ENCODE results near the gene EPHA6.

EPHA6 gene

DNA sequence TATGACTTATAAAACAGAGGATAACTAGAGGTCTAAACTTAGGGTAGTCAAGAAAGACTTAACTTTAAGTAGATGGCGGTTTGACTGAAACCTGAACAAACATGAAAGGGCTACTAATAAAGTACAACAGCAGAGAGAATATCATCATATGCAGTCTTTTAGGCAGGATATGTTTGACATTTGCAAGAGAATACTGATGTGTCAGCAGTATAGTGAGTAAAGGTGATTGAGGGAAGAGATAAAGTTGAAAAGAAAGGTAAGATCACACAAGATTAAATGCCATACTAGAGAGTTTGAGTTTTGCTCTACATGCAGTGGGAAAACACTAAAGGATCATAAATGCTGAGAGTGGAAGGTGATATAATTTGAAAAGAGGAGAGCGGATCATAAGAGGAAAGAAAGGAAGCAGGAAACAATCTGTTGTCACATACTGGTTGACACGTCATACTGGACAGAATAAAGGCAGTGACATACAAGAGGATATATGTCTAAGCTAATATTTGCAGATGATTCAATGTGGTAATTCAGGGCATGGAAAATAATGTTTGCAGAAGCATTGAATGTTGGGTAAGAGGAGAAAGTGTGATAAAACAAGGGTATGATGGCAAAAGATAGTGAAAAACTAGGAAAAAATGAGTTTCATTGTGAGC lies 223.0 kb downstream of the EPHA6 start:
- no peak for DNase-seq

DNA sequence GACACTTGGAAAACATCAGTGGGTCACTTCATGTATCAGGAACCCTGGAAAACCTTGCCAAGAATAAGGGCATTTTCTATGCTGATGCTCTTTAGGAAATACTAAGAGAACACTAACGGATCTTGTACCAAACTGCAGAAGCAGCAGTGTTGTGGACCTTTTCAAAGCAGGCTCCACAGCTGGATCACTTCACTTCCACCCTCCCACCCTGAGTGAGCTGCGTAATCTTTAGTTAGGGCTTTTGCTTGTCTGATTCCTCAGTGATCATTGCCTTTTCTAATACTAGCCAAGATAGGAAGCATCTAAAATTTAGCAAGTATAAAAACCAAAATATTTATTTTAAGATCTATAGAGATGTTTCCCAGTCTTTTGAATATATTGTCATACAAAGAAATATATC lies 229.0 kb downstream of the EPHA6 start:
- DNase-seq: no peak

DNA sequence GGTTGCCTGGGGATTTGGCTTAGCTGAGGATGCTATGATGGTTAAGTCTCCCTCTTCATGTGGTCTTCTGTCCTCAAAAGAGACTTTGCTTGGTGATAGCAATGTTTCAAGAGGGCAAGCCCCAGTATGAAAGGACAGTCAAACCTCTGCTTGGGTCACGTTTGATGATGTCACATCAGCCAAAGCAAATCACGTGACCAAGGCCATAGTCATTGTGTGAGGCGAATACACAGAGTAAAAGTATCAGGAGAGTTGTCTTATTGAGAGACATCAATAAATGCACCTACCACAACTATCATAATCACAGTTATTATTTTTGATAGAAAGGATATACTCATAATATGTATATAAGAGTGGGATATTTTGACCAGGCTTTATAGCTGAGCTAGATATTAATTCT lies 243.0 kb downstream of the EPHA6 start:
- no peak for DNase-seq

DNA sequence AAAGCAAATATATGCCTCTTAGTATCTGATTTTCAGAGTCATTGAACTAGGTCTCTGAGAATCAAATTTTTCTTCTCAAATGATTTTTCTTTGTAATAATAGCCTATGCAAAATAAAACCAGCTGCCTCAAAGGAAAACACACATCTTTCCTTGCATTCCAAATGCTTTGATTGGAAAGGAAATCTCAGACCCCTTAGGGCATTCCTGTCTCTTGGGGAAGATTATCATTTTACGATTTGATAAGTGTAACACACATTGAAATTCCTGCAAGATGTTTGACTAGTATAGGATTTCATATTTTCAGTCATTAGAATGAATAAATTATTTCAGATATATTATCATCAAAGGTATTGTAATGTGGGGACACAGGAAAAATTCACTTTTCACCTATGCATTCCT lies 244.8 kb downstream of the EPHA6 start:
- DNase-seq: no peak

DNA sequence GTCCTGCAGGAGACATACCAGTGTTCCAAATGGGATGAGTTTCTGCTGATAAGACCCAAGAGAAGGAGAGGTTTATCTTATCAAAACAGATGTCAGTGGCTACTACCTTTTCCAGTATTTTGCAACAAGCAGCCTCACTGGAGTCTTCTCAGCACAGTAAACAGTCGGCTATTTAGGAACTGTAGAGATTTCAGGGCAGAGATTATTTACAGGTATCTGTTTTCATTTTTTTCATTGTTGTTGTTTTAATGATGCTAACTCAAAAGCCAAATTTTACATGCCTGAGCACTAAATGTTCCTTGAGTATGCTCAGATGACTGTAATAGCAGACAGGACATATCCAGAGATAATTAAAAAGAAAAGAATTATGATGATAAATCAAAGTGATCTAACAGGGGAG lies 252.1 kb downstream of the EPHA6 start:
- DNase-seq: no peak

DNA sequence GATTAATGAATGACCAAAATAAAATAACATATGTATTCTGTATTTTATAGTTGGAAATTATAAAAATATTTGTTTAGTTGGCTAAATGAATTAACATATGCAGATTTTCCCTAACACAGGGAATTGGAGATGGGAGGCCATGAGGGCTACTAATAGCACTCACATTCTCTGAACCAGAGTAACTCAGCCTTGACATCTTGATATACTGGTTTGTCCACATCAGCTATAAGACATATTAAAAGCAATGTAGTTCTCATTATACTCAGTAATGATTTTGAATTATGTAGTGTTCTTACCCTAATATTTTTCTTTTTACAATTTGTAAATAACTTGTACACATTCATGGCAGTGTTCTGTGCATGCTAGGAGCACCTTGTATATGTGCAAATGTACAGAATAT lies 255.9 kb downstream of the EPHA6 start:
- DNase-seq: no peak

DNA sequence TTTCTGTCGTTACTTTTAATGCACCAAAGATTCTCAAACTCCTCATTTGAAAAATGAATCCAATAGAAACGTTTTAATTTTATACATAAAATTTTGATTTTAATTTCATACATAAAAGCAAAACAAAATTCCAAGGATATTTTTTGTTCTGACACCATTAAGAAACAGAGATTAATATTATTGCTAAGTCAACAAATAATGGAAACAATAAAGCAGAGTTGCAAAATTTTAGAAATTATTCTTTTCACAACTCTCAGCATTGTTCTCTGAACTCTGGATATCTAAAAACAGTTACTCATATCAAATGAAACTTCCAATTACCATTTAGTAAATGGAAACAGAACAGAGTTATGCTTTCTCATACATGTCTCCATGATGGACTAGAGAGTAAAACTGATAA lies 260.2 kb downstream of the EPHA6 start:
- DNase-seq: no peak

DNA sequence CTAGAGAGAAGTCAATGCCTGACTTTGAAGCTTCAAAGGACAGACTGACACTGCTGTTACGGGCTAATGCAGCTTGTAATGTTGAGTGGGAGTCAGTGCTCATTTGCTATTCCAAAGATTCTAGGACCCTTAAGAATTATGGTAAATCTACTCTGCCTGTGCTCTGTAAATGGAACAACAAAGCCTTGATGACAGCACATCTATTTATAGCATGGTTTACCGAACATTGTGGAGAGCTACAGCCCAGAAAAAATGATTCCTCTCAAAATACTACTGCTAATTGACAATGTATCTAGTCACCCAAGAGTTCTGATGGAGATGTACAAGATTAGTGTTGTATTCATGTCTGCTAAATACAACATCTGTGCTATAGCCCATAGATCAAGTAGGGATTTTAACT lies 262.3 kb downstream of the EPHA6 start:
- no peak for DNase-seq

DNA sequence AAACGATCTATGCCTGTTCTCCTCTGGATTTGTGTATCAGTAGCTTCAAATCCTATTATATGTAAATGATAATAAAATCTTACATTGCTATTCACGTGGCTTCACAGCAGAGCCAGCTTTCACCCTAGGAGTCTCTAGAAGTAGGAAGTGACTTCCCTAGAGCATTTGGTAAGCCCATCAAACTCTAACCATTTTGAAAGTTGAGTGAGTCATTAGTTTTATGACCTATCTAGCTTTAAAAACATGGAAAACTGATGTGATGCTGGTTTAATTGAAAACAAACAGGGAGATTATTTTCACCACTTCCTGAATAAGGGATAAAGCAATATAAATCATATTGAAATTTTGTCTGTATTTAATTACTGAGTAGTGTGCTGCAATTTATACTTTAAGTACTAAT lies 275.2 kb downstream of the EPHA6 start:
- DNase-seq: no peak

DNA sequence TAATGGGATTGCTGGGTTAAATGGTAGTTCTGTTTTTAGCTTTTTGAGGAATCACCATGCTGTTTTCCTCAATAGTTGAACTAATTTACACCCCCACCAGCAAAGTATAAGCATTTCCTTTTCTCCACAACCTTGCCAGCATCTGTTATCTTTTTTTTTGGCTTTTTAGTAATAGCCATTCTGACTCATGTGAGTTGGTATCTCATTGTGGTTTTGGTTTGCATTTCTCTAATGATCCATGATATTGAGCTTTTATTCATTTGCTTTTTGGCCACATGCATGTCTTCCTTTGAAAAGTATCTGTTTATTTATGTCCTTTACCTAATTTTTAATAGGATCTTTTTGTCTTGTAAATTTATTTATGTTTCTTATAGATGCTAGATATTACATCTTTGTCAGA lies 288.2 kb downstream of the EPHA6 start:
- DNase-seq: no peak

DNA sequence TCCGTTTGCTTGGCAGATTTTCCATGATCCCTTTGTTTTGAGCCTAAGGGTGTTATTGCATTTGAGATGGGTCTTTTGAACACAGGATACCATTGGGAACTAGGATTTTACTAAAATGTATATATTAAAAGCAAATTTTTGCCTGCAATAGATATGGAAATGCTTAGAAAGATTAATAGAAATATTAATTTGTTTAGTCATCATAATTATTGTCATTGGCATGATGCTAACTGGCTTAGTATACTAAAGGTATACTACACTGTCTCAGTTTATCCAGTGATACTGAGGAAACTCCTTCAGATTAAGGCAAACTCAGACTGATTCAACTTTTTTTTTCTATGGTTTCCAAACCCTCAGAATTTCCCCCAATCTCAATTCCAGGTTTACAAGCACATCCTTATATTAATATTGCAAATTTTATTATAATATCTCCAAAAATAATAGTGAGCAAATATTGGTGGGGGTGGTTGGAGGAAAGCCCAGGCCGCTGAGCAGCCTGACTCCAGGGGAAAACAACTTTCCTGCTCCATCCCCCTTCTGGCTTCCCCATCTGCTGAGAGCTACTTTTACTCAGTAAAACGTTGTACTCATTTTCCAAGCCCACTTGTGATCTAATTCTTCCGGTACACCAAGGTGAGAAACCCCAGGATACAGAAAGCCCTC lies 291.7 kb downstream of the EPHA6 start:
- no peak for DNase-seq

DNA sequence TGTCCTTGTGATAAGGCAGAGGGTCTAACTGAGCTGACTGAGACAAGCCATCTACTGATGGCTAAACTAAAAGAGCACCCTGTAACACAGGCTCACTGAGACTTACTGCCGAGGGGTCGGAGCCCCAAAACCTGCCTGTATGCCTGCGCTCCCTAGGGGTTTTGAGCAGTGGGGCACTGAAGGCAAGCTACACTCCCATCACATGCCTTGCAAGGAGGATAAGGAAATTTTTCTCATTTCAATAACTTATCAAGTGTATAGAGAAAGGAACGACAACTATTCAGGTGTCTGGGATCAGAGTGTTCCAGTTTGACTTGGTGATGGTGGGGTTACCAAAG lies 292.2 kb downstream of the EPHA6 start:
- no peak for DNase-seq

DNA sequence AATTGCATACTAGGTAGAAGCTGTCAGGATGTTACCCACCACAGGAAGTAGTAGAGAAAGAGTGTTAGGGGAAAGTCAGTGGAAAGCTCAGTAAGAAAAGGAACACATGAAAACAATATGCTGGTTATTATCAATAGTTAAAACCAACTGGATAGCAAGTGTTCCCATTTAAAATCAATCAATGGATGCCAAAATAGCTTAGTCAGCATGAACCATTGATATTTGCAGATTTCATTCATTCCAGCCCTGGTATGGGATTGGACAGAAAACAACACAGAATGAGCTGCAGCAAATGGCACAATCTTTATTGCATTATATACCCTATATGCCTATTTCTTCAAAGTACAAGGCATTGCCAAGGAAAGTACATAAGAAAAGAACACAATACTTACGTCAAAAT lies 293.7 kb downstream of the EPHA6 start:
- no peak for DNase-seq

DNA sequence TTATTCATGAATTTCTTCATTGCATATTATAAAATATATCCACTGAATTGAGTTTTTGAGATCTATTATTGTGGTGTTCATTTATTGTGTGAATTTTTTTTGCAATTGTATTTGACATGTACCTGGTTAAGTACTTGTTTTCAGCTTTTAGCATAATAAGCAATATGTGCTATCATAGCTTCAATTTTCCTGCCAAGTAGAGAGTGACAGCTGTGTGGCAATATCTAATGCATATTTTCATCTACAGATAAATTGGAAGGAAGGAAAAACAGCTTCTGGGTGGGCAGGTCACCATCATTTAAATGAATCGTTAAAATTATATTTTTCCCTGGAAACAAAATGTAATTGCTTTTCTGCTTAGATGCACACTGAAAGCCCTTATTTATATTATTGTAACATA lies 296.9 kb downstream of the EPHA6 start:
- no peak for DNase-seq

DNA sequence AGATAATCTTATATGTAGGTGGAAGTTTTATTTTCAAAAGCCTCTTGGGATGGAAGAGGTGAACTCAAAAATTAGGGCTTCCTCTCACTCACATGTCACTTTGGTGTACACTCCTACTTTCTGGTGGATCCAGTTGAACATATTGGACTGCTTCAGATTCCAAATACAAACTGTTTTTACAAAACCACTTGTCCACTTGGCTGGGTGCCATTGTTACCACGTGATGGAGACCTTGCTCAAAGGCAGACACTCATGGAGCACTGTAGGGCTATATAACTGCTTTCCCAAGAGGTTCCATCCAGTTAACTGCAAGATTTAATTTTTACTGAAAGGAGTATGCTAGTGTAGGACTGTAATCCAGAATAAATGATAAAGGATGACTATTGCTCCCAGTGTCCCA lies 307.0 kb downstream of the EPHA6 start:
- no peak for DNase-seq

DNA sequence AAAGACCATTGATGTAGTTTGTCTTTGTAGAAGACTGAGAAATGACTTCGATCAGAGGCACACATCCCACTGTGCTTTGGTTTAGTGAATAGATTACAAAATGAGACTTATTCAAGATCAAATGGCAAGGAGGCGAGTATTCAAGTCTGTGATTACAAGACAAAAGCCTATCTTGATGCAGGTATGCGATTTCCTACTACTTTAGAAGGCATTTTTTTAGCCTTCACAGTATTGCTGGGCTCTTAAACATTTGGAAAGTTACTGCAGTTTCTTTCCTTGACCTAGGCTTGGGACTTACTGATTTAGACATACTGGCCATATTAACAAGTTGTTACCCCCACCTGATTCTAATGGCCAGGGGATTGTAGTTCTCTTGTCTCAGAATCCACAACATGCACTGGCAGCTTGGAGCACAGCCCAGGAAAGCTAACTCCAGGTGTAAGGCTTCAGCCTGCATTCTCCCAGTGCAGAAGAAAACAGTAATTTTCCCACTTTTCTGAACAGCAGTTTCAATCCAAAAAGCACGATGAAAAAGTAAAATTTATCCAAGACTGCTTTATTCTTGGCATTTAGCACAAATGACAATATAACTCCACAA lies 311.6 kb downstream of the EPHA6 start:
- DNase-seq: no peak

DNA sequence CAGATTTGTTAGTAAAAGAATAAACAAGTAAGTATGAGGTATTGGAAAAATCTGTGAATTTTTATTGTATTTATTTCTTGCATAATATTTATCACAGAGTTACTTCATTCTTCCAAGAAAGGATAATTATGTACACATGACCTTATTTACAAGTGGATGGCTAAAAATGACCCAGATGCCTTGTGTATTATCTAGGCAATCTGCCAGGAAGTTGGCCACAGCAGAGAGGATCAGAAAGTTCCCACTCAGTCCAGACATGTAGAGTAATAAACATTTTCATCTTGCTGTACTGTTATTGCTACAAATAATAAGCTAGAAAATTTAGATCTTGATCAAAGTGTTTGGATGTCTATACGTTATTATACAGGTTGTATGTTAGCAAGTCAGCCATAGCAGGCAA lies 317.1 kb downstream of the EPHA6 start:
- DNase-seq: no peak

DNA sequence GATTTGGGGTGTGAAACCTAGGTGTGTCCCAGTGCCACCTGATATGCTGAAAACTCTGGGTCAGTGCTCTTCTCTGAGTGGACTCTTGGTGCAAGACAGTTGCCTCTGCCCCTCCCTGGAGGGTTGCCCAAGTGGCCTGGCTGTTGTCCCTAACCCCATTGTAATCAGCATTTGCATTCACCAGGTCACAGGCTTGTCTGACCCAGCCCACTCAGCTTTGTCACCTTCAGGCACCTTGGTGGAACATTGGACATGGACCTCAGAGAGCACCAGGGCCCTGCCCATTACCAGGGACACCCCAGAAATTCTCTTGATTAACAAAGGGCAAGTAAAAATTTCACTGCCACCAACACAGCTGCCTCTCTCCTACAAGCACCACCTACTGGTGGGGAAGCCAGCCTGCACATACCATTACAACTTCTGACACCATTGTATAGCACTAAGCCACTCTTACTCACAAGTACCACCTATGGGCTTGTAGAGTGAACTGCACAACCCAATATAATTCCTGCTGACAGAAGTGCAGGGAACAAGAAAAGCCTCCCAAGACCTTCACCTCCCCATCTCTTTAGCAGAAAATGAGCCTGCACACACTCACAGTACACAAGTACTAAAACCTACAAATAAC lies 324.6 kb downstream of the EPHA6 start:
- no peak for DNase-seq

DNA sequence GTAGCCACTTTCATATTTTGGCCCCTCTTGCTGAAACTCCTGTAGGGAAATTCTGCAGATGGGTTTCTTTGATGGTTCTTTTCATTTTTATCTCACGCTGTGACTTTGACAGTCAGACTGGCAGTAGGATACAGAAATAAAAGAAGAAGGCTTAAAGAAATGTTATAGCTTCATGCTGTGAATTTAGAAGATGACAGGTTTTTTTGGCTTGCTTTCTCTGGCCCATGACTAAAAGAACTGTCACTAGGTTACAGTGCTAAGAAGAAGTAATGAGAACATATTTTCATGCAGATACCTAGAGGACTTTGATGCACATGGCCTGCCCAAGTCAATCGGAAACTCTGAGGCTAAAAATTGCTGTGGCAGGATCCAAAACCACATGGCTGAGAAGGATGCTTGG lies 334.5 kb downstream of the EPHA6 start:
- DNase-seq: no peak

DNA sequence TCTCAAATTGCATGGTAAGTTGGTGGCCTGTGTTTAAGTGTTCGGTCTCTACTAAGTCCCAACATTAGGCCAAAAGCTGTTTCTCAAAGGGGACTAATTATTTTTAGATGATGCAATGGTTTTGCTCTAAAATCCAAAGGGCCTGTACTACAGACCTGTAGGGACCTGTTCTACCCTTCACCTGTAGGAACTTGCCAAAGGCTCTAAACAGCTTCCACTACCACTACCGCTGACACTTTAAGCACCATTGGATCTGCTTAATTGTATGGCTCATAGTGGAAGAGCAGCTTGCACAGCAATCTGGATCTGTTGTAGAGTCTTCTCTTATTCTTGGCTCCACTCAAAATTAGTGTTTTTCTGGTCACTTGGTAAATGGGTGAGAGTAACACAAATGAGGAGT lies 346.8 kb downstream of the EPHA6 start:
- DNase-seq: no peak

DNA sequence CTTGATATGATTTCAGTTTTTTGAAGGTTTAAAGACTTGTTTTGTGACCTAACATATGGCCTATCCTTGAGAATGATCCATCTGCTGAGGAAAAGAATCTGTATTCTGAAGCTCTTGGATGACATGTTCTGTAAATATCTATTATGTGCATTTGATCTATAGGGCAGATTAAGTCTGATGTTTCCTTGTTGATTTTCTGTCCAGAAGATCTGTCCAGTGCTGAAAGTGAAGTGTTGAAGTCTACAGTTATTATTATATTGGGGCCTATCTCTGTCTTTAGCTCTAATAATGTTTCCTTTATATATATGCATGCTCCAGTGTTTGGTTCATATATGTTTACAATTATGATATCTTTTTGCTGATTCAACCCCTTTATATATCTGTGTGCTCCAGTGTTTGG lies 362.8 kb downstream of the EPHA6 start:
- no peak for DNase-seq

DNA sequence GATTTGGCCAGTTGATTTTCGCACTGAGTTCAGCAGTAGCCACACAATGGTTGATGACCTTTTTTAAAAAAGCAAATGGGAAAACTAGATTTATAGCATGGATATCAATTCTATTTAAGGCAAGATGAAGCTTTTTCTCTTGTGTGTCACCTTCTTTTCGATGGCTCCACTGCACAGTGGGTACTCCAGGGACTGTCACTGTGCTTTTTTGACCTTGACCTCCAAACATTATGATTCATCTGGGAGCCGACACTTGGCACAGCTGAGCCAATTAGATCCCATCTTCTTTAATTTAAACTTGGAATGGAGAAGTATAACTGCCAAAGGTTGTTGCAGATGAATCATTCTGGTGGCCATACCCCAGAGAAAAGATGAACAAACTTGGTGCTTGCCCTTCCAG lies 367.3 kb downstream of the EPHA6 start:
- DNase-seq: no peak

DNA sequence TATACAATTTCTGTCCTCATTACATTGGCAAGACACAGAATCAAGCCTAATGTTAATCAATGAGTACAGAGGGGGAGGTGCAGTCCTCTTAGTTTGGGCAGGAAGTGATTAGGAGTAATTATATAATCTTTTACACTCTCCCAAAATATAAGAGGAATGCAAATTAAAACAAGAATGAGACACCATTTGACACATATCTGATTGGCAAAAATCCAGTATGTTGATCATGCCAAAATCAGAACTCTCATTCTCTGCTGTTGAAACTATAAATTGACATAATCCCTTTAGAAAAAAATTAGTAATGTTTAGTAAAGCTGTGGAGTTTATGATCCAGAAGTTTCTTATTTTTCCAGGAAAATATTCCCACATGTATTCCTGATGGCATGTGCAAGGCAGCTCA lies 373.4 kb downstream of the EPHA6 start:
- DNase-seq: no peak

DNA sequence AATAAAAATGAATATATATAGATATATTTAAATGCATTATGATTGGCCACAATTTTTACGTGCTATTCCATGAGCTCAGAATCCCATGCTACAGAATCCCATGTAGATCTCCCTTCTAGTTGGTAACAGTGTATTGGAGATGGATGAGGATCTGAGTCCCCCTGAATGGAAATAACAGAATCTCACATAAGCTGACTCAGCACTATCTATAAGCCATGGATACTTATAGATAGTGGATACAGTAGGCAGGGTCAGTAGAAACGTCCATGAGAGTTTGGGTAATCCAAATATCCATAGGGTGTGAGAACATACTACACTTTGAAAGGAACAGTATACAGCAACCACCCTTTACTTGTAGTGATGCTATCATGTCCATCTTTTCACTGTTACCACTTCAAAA lies 375.4 kb downstream of the EPHA6 start:
- DNase-seq: no peak
